ENCODE results near the gene MROH2A.
"Not testable (repeated sequence)": the region's sequence is repeated elsewhere in the genome, so short reads cannot be mapped to it uniquely, and the experiment has no call there.

The MROH2A gene
- total RNA-seq = 0 to 0.09 (median 0) reads per million in 4 experiments

DNA sequence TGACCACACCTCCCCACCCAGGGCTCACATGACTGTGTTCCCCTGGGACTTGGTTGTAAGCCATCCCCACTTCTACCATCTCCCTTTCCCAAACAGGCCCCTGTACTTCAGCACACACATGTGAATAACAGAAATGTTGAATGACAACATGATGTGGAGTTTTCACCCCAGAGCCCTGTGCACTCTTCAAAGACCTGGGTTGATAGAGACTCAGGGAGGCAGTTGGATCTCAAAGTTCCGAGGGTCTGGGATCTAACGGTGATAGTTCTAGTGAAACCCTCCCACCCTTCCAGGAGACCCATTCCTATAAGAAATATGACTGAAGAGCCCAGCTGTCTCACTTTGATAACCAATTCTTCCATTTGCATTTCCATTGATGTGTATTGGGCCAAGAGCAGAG, at the start of gene MROH2A:
Gene MROH2A, plus strand, starts transcription at position 301 of the 400 bp plus-strand sequence. CDS start 1,029 bp downstream, outside the sequence.
- no peak for DNase-seq

DNA sequence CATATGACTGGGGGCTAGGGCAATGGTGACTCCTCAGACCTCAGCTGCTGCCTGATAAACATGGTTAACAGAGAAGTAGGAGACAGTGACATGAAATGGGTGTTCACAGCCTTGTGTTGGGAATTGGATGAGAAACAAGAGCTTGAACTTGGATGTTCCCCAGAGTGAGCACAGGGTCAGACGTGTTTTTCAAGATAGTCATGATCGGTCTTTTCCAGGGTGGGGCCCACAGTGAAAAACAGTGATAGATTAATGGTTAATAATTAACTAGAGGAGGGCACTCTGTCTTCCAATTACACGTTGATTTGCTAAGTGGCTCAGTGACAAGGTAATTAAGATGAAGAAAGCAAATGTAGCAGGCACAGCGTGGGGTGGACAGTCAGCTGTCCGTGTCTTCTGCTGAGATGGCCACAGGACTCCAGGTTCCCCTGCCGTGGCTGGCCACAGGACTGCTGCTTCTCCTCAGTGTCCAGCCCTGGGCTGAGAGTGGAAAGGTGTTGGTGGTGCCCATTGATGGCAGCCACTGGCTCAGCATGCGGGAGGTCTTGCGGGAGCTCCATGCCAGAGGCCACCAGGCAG, 49.3 kb upstream of the MROH2A start, which contains the start of gene UGT1A3:
Gene UGT1A3, plus strand, starts transcription at position 320 of the 579 bp plus-strand sequence. Its CDS starts 85 bp downstream, at position 405.
- no peak for DNase-seq

GRCh38 chr2:233736868-233737653, 41.1 kb upstream of the MROH2A start:
- DNase-seq = not testable (repeated sequence)

GRCh38 chr2:233740870-233741269, 37.3 kb upstream of the MROH2A start:
- no peak for DNase-seq

- no peak for DNase-seq
These were observed 34.5 kb upstream of the MROH2A start for GRCh38 chr2:233743464-233744259.

DNA sequence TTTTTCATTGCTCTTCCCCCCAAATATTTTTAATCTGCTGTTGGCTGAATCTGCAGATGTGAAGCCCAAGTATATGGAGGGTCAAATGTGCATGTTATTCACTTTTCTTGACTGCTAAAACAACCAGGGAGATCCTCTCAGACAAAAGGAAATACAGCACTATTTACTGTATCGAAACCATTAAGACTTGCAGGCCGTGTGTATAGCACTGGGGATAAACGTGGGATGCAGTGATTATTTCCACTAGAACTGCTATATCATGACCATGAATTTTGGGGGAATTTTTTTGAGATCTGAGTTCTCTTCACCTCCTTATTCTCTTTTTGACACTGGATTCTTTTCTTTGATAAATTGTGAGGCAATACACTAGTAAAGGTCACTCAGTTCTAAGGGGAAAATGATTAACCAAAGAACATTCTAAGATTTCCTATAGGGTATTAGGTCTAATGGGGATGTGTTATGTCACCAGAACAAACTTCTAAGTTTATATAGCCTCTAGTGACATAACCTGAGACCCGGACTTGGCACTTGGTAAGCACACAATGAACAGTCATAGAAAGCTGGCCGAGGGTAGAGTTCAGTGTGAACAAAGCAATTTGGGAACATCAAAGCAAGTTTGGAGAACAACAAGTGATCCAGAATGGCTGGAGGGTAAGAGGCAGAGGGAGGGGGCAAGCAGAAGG, 32.9 kb upstream of the MROH2A start:
- no peak for DNase-seq

DNA sequence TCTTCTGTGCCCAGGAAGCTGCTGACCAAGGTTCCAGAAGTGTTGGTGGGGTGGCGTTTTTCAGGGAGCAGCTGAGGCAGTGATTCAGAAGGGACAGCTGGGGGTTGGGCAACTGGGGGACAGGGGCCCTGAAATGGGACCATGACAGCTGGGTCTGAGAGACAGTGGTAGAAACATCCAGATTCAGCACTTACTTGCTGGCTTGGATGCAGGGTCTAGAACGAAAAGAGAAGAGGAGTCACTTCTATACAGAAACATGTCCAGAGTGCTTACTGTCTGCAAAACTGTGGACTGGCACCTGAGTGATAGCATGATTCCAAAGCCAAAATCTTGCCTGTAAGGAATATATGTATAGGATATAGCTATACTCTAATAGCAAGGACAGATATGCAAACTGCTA, 32.3 kb upstream of the MROH2A start:
- DNase-seq = not testable (repeated sequence)

- no peak for DNase-seq
These were observed 31.5 kb upstream of the MROH2A start for GRCh38 chr2:233746475-233747282.

- DNase-seq = no peak
These were observed 30.9 kb upstream of the MROH2A start for GRCh38 chr2:233747283-233747544.

- DNase-seq = not testable (repeated sequence)
These were observed 27.4 kb upstream of the MROH2A start for GRCh38 chr2:233750689-233751088.

GRCh38 chr2:233751212-233752009, 26.7 kb upstream of the MROH2A start:
- not testable (repeated sequence) for DNase-seq

- DNase-seq = no peak
These were observed 23.1 kb upstream of the MROH2A start for GRCh38 chr2:233754872-233755611.

GRCh38 chr2:233756429-233757081, 21.6 kb upstream of the MROH2A start:
- no peak for DNase-seq

GRCh38 chr2:233758141-233758540, 20.0 kb upstream of the MROH2A start:
- no peak for DNase-seq

DNA sequence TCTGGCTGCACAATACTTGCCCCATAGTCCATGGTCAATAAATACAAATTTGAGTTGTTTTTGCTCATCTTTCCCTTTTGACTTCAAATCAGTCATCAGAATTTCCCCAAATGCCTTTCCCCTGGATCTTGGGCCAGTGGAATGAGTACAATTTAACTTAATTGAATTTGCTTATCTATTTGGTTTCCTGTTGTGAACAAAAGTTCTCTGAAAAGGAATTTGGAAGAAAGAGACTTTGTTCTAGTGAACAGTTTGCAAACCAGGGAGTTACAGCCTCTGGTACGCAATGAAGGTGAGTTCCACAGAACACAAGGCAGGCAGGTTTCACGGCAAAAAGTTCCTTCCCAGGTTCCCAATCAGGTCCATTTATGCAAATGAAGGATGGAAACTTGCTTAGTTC, 19.3 kb upstream of the MROH2A start:
- DNase-seq = no peak

GRCh38 chr2:233760043-233760442, 18.1 kb upstream of the MROH2A start, which contains the start of gene UGT1A1:
Gene UGT1A1 (plus strand): TSS chr2:233760270. CDS start chr2:233760288, 18 bp downstream.
- no peak for DNase-seq

- no peak for DNase-seq
These were observed 16.9 kb upstream of the MROH2A start for GRCh38 chr2:233761040-233761769.

DNA sequence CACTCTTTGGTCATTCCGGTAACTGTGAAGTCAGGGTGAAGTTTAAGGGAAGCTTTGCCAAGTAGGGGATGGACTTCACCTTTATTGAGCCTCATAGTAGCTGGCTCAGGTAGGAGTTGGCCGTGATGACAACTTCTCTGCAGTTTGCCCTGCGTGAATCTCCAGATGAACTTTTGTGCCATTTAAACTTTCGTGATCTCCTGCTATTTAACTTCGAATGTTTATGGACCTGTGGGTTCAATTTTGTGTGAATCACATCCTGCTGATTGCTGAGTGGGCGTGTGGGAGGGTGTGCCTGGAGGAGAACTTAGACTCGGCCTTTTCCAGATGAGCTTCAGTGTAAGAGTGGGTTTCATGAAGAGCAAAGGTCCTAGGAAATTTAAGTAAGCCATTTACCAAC, 13.9 kb upstream of the MROH2A start:
- no peak for DNase-seq

DNA sequence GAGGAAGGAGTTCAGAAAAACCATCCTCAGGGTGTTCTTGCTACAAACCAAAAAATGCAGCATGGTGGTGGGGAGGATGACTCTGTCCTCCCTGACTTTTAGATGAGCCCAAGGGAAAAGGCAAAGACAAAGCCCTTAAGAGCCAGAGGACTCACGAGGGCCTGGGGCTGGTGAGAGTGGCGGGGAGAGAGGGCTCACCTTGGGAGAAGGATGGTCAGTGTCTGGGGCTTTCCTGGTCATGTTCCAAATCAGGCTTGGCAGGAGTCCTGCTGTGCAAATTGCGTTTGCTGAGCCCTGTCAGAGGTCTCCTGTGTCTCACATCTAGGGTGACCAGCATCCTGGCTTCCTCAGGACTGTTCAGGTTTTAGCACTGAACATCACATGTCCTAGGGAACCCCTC, 13.4 kb upstream of the MROH2A start:
- DNase-seq = no peak

All from effector CD8-positive, alpha-beta T cell (primary cell).